Measurements from ENCODE around the gene SRPRB. TPM values are rescaled to one million over a fixed set of nuclear protein-coding genes. Genes with fewer than 3 reads are reported as not detected.

The SRPRB gene
- total RNA-seq, 1 experiment from 2014 or later: 43.4 TPM

DNA sequence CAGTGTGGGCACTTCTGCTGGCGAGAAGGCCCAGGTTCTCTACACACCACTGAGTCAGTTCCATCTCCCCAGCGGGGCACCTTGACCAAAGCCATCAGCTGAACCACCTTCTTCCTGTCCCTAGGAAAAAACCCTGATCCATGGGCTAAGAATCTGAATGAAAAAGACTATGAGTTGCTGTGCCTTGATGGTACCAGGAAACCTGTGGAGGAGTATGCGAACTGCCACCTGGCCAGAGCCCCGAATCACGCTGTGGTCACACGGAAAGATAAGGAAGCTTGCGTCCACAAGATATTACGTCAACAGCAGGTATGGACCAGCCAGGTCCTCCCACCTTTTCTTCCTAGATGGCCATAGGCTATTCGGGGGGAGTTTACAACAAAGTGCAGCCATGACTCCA is 30.3 kb upstream of the SRPRB start:
- 0 out of 2 replicates have a peak, but pooled peaks cover 11% of the 10 kb centered on the region for H3K27me3 ChIP-seq (ENCODE audit: low read length)
- H3F3A ChIP-seq (ENCODE audit: low read length, unreplicated experiment): no peaks in the 10 kb centered on the region
- no peaks in the 10 kb centered on the region for H3K9me2 ChIP-seq (replicated peaks; ENCODE audit: low read length)
- CTCF ChIA-PET: no interaction called here
- H3K27ac ChIP-seq (ENCODE audit: low read length): no peak overlapping the region
- H3K4me1 ChIP-seq (ENCODE audit: insufficient read depth, low read length): no peaks in the 10 kb centered on the region
- no peaks in the 10 kb centered on the region for H4K20me1 ChIP-seq (ENCODE audit: low read length)
- BruUV-seq (replicated peaks): no TSS peak
- no peak overlapping the region for H2AFZ ChIP-seq (ENCODE audit: low read length)
- no peak overlapping the region for H3K4me3 ChIP-seq (ENCODE audit: low read length)
- H3K9ac ChIP-seq (ENCODE audit: low read length): no peak overlapping the region
- TF ChIP-seq EZH2 (IDR thresholded peaks at IDR 0.05; ENCODE audit: low read length, unreplicated experiment) (no peak), EZH2phosphoT487 (IDR thresholded peaks at IDR 0.05; ENCODE audit: borderline replicate concordance, low read length) (no peak)
- TF ChIP-seq, protein P1, sequence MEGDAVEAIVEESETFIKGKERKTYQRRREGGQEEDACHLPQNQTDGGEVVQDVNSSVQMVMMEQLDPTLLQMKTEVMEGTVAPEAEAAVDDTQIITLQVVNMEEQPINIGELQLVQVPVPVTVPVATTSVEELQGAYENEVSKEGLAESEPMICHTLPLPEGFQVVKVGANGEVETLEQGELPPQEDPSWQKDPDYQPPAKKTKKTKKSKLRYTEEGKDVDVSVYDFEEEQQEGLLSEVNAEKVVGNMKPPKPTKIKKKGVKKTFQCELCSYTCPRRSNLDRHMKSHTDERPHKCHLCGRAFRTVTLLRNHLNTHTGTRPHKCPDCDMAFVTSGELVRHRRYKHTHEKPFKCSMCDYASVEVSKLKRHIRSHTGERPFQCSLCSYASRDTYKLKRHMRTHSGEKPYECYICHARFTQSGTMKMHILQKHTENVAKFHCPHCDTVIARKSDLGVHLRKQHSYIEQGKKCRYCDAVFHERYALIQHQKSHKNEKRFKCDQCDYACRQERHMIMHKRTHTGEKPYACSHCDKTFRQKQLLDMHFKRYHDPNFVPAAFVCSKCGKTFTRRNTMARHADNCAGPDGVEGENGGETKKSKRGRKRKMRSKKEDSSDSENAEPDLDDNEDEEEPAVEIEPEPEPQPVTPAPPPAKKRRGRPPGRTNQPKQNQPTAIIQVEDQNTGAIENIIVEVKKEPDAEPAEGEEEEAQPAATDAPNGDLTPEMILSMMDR (conservative IDR thresholded peaks at IDR 0.05; ENCODE audit: low read depth, low read length): no peak
- DNase-seq (no peak), ATAC-seq (no peak)
- no peaks in the 10 kb centered on the region for H3K9me3 ChIP-seq (ENCODE audit: low read length)
- POLR2A ChIA-PET (ENCODE audit: unreplicated experiment): no interaction called here
- H3K4me2 ChIP-seq (ENCODE audit: low read length): no peak overlapping the region
- no peaks in the 10 kb centered on the region for H3K79me2 ChIP-seq (ENCODE audit: low read length)
- intact Hi-C loops (cut with micrococcal nuclease): no loop called here
- no peaks in the 10 kb centered on the region for H3K36me3 ChIP-seq (ENCODE audit: low read depth, low read length)

- 0 out of 2 replicates have a peak, but pooled peaks cover 11% of the 10 kb centered on the region for H3K27me3 ChIP-seq (ENCODE audit: low read length)
- H3K9ac ChIP-seq (ENCODE audit: low read length): no peak overlapping the region
- ATAC-seq (no peak), DNase-seq (no peak)
- H3K4me2 ChIP-seq (ENCODE audit: low read length): no peak overlapping the region
- POLR2A ChIA-PET (ENCODE audit: unreplicated experiment): no interaction called here
- no peaks in the 10 kb centered on the region for H3K36me3 ChIP-seq (ENCODE audit: low read depth, low read length)
- no peak overlapping the region for H3K27ac ChIP-seq (ENCODE audit: low read length)
- H3K4me1 ChIP-seq (ENCODE audit: insufficient read depth, low read length): no peaks in the 10 kb centered on the region
- CTCF ChIA-PET: no interaction called here
- no peaks in the 10 kb centered on the region for H3K9me2 ChIP-seq (replicated peaks; ENCODE audit: low read length)
- H3F3A ChIP-seq (ENCODE audit: low read length, unreplicated experiment): no peaks in the 10 kb centered on the region
- H3K9me3 ChIP-seq (ENCODE audit: low read length): no peaks in the 10 kb centered on the region
- no TSS peak for BruUV-seq (replicated peaks)
- H3K4me3 ChIP-seq (ENCODE audit: low read length): no peak overlapping the region
- H2AFZ ChIP-seq (ENCODE audit: low read length): no peak overlapping the region
- TF ChIP-seq, protein P1 (conservative IDR thresholded peaks at IDR 0.05; ENCODE audit: low read depth, low read length): no peak
- intact Hi-C loops (cut with micrococcal nuclease): no loop called here
- no peaks in the 10 kb centered on the region for H3K79me2 ChIP-seq (ENCODE audit: low read length)
- H4K20me1 ChIP-seq (ENCODE audit: low read length): no peaks in the 10 kb centered on the region
These were observed 29.8 kb upstream of the SRPRB start for GRCh38 chr3:133775835-133776234.

DNA sequence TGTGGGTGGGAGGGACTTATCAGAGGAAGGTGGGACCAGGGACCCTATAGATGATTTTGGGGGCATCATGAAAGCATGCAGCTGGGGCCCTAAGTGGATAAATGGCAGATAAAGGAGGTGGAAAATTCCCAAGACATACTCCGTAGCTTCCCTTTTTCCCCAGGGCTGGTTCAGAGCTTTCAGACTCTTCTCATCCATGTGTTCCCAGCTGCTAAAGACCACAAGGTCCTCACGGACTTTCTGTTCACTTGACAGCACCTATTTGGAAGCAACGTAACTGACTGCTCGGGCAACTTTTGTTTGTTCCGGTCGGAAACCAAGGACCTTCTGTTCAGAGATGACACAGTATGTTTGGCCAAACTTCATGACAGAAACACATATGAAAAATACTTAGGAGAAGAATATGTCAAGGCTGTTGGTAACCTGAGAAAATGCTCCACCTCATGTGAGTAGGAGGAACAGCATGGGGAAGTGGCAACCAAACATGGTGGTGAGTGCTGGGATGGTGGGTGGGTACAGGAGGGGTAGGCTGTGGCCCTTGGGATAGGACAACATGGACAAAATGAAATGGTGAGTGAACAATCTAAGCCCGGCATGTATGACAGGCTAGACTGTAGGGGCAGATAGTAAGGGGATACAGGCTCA is 28.7 kb upstream of the SRPRB start:
- ChIA-PET CTCF (no interaction called here), POLR2A (ENCODE audit: unreplicated experiment) (no interaction called here)
- intact Hi-C loops (cut with micrococcal nuclease): no loop called here
- H3K4me2 ChIP-seq (ENCODE audit: low read length): no peak overlapping the region
- H3K4me1 ChIP-seq (ENCODE audit: insufficient read depth, low read length): no peaks in the 10 kb centered on the region
- no peak for DNase-seq
- no peak overlapping the region for H2AFZ ChIP-seq (ENCODE audit: low read length)
- H3K27ac ChIP-seq (ENCODE audit: low read length): no peak overlapping the region
- TF ChIP-seq, protein P1 (conservative IDR thresholded peaks at IDR 0.05; ENCODE audit: low read depth, low read length): no peak
- no peaks in the 10 kb centered on the region for H3K9me2 ChIP-seq (replicated peaks; ENCODE audit: low read length)
- no peaks in the 10 kb centered on the region for H3K36me3 ChIP-seq (ENCODE audit: low read depth, low read length)
- no peaks in the 10 kb centered on the region for H3F3A ChIP-seq (ENCODE audit: low read length, unreplicated experiment)
- no peak overlapping the region for H3K4me3 ChIP-seq (ENCODE audit: low read length)
- no peak for ATAC-seq
- BruUV-seq (replicated peaks): no TSS peak
- H3K79me2 ChIP-seq (ENCODE audit: low read length): no peaks in the 10 kb centered on the region
- H3K27me3 ChIP-seq (ENCODE audit: low read length): 0 out of 2 replicates have a peak, but pooled peaks cover 11% of the 10 kb centered on the region
- H3K9ac ChIP-seq (ENCODE audit: low read length): no peak overlapping the region
- H4K20me1 ChIP-seq (ENCODE audit: low read length): no peaks in the 10 kb centered on the region
- H3K9me3 ChIP-seq (ENCODE audit: low read length): no peaks in the 10 kb centered on the region

All from PC-3 (cell line).